Measurements from ENCODE around the gene HPCAL1.

DNA sequence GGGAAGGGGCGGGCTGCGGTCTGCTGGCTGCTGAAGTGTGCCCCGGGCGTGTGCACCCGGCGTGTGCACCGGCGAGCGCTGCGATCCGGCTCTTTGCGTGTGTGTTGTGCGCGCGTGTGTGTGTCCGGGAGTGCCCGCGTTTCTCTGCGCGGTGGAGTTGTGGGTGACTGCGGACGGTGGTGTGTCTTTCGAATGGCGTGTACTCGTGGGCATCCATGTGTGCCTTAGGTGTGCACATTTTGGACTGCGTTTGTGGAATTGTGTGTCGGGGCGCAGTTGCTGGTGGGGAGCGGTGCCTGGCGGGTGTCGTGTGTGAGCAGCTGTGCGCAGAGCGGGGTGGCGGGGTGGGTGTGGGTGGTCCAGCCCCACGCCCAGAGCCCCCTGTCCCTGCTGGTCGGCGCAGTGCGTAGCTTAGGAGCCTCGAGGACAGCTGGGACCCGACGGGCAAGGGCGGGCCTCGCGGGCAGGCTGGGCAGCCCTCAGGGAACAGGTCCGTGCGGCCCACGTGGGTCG lies 533 bp downstream of the HPCAL1 start:
- TF ChIP-seq, protein P1, sequence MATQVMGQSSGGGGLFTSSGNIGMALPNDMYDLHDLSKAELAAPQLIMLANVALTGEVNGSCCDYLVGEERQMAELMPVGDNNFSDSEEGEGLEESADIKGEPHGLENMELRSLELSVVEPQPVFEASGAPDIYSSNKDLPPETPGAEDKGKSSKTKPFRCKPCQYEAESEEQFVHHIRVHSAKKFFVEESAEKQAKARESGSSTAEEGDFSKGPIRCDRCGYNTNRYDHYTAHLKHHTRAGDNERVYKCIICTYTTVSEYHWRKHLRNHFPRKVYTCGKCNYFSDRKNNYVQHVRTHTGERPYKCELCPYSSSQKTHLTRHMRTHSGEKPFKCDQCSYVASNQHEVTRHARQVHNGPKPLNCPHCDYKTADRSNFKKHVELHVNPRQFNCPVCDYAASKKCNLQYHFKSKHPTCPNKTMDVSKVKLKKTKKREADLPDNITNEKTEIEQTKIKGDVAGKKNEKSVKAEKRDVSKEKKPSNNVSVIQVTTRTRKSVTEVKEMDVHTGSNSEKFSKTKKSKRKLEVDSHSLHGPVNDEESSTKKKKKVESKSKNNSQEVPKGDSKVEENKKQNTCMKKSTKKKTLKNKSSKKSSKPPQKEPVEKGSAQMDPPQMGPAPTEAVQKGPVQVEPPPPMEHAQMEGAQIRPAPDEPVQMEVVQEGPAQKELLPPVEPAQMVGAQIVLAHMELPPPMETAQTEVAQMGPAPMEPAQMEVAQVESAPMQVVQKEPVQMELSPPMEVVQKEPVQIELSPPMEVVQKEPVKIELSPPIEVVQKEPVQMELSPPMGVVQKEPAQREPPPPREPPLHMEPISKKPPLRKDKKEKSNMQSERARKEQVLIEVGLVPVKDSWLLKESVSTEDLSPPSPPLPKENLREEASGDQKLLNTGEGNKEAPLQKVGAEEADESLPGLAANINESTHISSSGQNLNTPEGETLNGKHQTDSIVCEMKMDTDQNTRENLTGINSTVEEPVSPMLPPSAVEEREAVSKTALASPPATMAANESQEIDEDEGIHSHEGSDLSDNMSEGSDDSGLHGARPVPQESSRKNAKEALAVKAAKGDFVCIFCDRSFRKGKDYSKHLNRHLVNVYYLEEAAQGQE (IDR thresholded peaks at IDR 0.05; ENCODE audit: low read depth), result no peak
- TF ChIP-seq YY1 (IDR thresholded peaks at IDR 0.05; ENCODE audit: low read depth) (no peak), EGR1 (IDR thresholded peaks at IDR 0.05) (no peak), RAD21 (IDR thresholded peaks at IDR 0.05; ENCODE audit: low read depth) (no peak)
